BJ (cell line): Measurements from ENCODE around the gene VEGFC. TPM values are rescaled to one million over a fixed set of nuclear protein-coding genes. Genes with fewer than 3 reads are reported as not detected.

Experiments
- CTCF ChIA-PET: fragments of 350-600 bp; formaldehyde crosslinking; extraction: SDS; loops from one replicate; lab custom pipeline; 2021; ENCODE audit warnings: antibody characterized with exemption, inconsistent platforms; lab: Yijun Ruan, JAX
- POLR2A ChIA-PET: fragments of 300-600 bp; sonication (Branson Sonifier 250); formaldehyde crosslinking; extraction: SDS; loops from one replicate; lab custom pipeline; 2021; ENCODE audit warnings: antibody characterized with exemption; lab: Charles Lee
- DNase-seq: peaks from one replicate; pipeline ENCODE4 v3.0.0-alpha.2; 2011; ENCODE audit warnings: low read depth
- H3K27me3 ChIP-seq: 2 replicates; pipeline ENCODE4 v1.6.0; 2011; ENCODE audit warnings: low read length; ENCODE audit not compliant: control insufficient read depth, insufficient read depth
- H3K36me3 ChIP-seq: 2 replicates; pipeline ENCODE4 v1.5.1; 2011; ENCODE audit warnings: low read length; ENCODE audit not compliant: control insufficient read depth, insufficient read depth
- H3K4me3 ChIP-seq: 2 replicates; pipeline ENCODE4 v1.5.1; 2011; ENCODE audit warnings: low read depth, mild to moderate bottlenecking, control low read depth, low read length
- polyA plus RNA-seq: library from polyadenylated mRNA; depleted of rRNA; stranded (reverse); fragments of >200 nt; gene quantifications from 2 replicates; pipeline ENCODE4 v1.2.3, GENCODE V29; 2011
- TF ChIP-seq, protein P1 (sequence below): IDR thresholded peaks from 2 replicates; pipeline ENCODE4 v1.5.1; 2011; ENCODE audit warnings: low read depth, mild to moderate bottlenecking, control low read depth, inconsistent platforms, low read length, moderate library complexity; ENCODE audit not compliant: insufficient read depth

VEGFC gene
- polyA plus RNA-seq, 1 experiment = 47.7 TPM

- H3K27me3 ChIP-seq = no peaks in the 10 kb centered on the region
- H3K4me3 ChIP-seq = no peak overlapping the region
- ChIA-PET CTCF (interaction anchor here (1.2 kb wide), 1 partner anchor 10 kb away, joined by 4 read pairs; no protein-coding TSS in a partner anchor), POLR2A (interaction anchor here (1.0 kb wide), 1 partner anchor 47 kb away, joined by 4 read pairs; no protein-coding TSS in a partner anchor)
- no peaks in the 10 kb centered on the region for H3K36me3 ChIP-seq
- peak; percentile 58 for DNase-seq
- TF ChIP-seq, protein P1, sequence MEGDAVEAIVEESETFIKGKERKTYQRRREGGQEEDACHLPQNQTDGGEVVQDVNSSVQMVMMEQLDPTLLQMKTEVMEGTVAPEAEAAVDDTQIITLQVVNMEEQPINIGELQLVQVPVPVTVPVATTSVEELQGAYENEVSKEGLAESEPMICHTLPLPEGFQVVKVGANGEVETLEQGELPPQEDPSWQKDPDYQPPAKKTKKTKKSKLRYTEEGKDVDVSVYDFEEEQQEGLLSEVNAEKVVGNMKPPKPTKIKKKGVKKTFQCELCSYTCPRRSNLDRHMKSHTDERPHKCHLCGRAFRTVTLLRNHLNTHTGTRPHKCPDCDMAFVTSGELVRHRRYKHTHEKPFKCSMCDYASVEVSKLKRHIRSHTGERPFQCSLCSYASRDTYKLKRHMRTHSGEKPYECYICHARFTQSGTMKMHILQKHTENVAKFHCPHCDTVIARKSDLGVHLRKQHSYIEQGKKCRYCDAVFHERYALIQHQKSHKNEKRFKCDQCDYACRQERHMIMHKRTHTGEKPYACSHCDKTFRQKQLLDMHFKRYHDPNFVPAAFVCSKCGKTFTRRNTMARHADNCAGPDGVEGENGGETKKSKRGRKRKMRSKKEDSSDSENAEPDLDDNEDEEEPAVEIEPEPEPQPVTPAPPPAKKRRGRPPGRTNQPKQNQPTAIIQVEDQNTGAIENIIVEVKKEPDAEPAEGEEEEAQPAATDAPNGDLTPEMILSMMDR = no peak
Observed at GRCh38 chr4:176838601-176839433, 46.1 kb upstream of the VEGFC start.

- DNase-seq = no peak
- Histone ChIP-seq H3K36me3 (no peaks in the 10 kb centered on the region), H3K4me3 (no peak overlapping the region), H3K27me3 (no peaks in the 10 kb centered on the region)
- ChIA-PET CTCF (no interaction called here), POLR2A (interaction anchor here (0.5 to 0.6 kb wide), 2 partner anchors 172 to 214 kb away, joined by 3 to 16 read pairs; no protein-coding TSS in a partner anchor)
- TF ChIP-seq, protein P1 = no peak
Observed at GRCh38 chr4:176837169-176837895, 44.6 kb upstream of the VEGFC start.

DNA sequence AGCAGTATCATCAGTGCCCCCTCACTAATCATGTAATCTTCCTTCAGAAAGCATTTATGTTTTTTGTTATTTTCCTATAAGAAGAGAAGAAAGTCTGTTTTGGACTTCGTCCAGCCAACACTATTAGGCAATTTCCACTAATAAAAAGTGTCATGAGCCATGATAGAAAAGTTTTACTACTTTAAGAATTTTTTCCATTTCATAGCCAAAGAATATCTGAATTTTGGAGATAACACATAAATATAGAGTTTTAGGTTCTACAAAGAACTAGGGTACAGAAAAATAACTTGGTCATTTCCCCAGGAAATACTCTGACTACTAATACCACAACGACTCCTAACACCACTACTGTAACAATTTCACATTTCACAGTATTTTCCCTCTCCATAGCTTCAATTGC lies 41.8 kb upstream of the VEGFC start:
- Histone ChIP-seq H3K4me3 (no peak overlapping the region), H3K27me3 (no peaks in the 10 kb centered on the region), H3K36me3 (no peaks in the 10 kb centered on the region)
- POLR2A ChIA-PET = no interaction called here
- CTCF ChIA-PET = no interaction called here
- TF ChIP-seq, protein P1 = no peak
- no peak for DNase-seq

DNA sequence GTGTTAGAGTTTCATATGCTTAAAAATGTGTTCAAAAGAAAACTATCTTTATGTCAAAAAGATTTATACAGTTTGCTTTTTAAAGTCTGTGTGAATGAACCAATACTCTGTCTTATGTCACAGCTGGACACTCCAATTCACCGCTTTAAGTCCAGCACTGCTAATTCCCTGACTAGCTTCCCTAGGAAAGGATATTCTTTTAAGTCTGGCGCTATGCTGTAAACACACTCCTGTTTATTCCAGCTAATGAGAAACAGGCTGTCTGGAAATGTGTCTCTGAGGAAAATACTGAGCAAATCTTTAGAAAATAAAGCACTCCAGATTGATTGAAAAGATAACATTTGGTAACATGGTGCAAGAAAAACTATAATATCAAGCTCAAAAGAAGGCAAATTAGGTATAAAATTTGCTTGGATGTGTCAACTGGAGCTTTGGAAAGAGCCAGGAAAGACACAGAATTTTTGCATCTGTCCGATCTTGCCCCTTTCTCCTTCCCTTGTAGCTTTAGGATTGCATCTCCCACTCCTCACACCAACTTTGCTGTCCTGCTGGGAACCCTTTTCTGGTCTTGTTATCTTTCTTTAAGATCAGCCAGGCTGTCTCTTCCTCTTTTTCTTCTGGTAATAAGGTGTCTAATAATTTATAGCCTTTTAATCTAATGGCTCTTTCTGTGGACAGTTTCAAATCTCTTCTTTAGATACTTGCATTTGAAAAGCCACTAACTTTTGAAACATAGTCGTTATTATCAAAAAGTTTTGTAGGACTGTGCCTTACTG lies 40.9 kb upstream of the VEGFC start:
- Histone ChIP-seq H3K36me3 (no peaks in the 10 kb centered on the region), H3K4me3 (no peak overlapping the region), H3K27me3 (no peaks in the 10 kb centered on the region)
- POLR2A ChIA-PET = no interaction called here
- DNase-seq = no peak
- CTCF ChIA-PET = interaction anchor here (1.0 to 1.6 kb wide), 2 partner anchors 42 to 214 kb away, joined by 3 to 5 read pairs; no protein-coding TSS in a partner anchor
- TF ChIP-seq, protein P1 = no peak
